ENCODE measurements around the gene SIGLEC1. TPM values are rescaled to one million over a fixed set of nuclear protein-coding genes. Genes with fewer than 3 reads are reported as not detected.

The SIGLEC1 gene
- total and polyA plus RNA-seq, 8 donors = 0.09 to 3.7 (median 1.7) TPM

DNA sequence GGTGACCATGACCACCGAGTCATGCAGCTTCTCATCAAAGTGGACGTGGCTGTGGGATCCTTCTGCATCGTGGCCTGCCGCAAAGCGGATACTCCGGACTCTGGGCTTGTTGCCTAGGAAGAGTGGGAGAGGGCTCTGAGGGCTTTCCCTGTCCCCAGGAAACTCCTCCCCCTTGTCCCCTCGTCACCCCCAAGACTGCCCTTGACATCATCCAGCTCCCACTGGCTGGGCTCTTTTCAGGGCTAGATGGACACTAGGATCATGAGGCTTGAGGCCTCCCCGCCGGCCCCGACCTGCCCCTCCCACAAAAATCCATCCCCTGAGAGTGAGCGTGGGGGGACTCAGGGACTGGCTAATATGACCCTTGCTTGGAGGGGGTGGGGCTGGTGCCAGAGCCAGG is 46.2 kb upstream of the SIGLEC1 start:
- no peak overlapping the region for H3K4me3 ChIP-seq
- no peaks in the 10 kb centered on the region for H3K36me3 ChIP-seq
- no peak overlapping the region for H3K27ac ChIP-seq
- WGBS, 2 donors = 87 to 94% methylated on average over 11 of the region's 11 CpGs
- intact Hi-C loops (cut with DNase I) = loop anchor here in 1 of 3 donors (10.0 kb wide), 1 partner anchor 326 kb away; no protein-coding TSS in a partner anchor
- DNase-seq = peak in 1 of 6 donors; percentile 49
- no peak for ATAC-seq
- TF ChIP-seq, protein P1, sequence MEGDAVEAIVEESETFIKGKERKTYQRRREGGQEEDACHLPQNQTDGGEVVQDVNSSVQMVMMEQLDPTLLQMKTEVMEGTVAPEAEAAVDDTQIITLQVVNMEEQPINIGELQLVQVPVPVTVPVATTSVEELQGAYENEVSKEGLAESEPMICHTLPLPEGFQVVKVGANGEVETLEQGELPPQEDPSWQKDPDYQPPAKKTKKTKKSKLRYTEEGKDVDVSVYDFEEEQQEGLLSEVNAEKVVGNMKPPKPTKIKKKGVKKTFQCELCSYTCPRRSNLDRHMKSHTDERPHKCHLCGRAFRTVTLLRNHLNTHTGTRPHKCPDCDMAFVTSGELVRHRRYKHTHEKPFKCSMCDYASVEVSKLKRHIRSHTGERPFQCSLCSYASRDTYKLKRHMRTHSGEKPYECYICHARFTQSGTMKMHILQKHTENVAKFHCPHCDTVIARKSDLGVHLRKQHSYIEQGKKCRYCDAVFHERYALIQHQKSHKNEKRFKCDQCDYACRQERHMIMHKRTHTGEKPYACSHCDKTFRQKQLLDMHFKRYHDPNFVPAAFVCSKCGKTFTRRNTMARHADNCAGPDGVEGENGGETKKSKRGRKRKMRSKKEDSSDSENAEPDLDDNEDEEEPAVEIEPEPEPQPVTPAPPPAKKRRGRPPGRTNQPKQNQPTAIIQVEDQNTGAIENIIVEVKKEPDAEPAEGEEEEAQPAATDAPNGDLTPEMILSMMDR (IDR thresholded peaks at IDR 0.05) = no peak
- H3K9me3 ChIP-seq = no peaks in the 10 kb centered on the region
- no peak for FAIRE-seq
- H3K27me3 ChIP-seq = no peaks in the 10 kb centered on the region
- no peaks in the 10 kb centered on the region for H3K4me1 ChIP-seq

DNA sequence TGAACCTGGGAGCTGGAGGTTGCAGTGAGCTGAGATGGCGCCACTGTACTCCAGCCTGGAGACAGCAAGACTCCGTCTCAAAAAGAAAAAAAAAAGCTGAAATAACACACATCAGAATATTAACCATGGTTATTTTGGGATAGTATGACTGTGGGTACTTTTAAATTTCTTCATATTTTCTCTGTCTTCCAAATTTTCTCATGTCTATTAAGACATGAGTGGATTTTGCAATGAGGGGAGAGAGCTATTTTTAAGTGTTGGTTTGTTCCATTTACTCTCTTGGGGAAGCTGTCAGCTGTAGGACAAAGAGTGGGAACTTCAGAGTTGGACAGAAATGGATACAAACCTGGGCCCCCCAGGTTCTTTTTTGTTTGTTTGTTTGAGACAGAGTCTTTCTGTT is 44.9 kb upstream of the SIGLEC1 start:
- 88 to 100% methylated on average over 2 of the region's 2 CpGs for WGBS, 2 donors
- H3K4me1 ChIP-seq = no peaks in the 10 kb centered on the region

DNA sequence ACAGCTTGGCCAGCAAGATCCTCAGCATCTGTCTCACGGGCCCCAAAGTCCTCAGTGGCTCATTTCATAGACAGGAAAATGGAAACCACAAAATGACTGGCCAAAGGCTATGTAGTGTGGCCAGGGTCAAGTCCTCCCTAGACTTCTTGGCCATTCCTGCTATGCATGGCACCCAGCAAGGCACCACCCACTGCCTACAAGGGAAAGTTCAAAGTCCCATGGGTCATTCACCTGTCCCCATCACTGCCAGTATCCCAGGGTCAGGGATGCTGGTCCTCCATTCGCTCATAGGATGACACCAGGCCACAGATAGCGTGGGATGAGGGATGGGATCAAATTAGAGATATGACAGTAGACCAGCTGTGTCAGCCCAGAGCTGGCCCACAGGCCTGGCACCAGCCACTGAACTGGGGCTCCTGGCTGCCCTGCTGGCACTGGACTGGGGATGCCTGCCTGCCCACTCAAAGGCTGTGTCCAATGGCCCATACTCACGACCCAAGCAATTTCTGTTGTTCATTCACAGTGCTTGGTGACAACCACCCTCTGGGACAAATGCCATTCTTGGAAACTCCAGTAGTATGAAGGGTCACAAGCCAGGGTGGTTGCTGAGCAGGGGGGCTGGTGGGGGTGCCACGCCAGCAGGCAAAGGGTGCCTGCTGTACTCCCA is 43.5 kb upstream of the SIGLEC1 start:
- peaks cover 0 to 5% (median 0%) of the 10 kb centered on the region in 3 donors for H3K4me1 ChIP-seq
- H3K36me3 ChIP-seq = no peaks in the 10 kb centered on the region
- 76 to 80% methylated on average over 5 of the region's 5 CpGs for WGBS, 2 donors
- TF ChIP-seq, protein P1 (IDR thresholded peaks at IDR 0.05) = no peak
- intact Hi-C loops (cut with DNase I) = loop anchor here in 1 of 3 donors (10.0 kb wide), 1 partner anchor 329 kb away; no protein-coding TSS in a partner anchor
- ATAC-seq = no peak
- peak in 1 of 6 donors; percentile 26 for DNase-seq
- no peaks in the 10 kb centered on the region for H3K9me3 ChIP-seq
- no peak for FAIRE-seq
- H3K27me3 ChIP-seq = no peaks in the 10 kb centered on the region
- H3K4me3 ChIP-seq = no peak overlapping the region
- no peak overlapping the region for H3K27ac ChIP-seq

More for the DNA sequence above, 44.9 kb upstream of the SIGLEC1 start:
- no peaks in the 10 kb centered on the region for H3K36me3 ChIP-seq
- FAIRE-seq (no peak), DNase-seq (no peak), ATAC-seq (no peak)
- intact Hi-C loops (cut with DNase I) = loop anchor here in 1 of 3 donors (10.0 kb wide), 1 partner anchor 328 kb away; no protein-coding TSS in a partner anchor
- no peaks in the 10 kb centered on the region for H3K27me3 ChIP-seq
- TF ChIP-seq, protein P1 (IDR thresholded peaks at IDR 0.05) = no peak
- H3K27ac ChIP-seq = no peak overlapping the region
- no peaks in the 10 kb centered on the region for H3K9me3 ChIP-seq
- no peak overlapping the region for H3K4me3 ChIP-seq

DNA sequence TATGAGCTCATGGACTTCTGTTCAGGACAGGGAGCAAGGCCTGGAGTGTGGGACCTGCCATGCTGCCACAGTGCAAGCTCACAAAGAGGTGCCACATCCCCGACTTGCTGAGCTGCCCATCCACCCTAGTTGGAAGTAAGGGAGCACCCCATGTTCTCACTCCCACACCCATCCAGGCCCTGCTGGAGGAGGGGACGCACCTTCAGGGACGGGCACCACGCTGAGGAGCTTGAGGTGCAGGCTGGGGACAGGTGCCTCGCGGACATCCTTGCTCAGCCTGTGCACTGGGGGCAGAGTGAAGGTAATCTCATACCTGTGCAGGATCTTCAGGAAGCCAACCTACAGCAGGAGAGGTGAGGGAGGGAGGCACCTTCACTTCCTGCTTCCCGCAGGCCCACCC is 42.9 kb upstream of the SIGLEC1 start:
- no peak for ATAC-seq
- H3K4me1 ChIP-seq = peaks cover 0 to 5% (median under 1%) of the 10 kb centered on the region in 3 donors
- intact Hi-C loops (cut with DNase I) = loop anchor here in 1 of 3 donors (10.0 kb wide), 1 partner anchor 330 kb away; no protein-coding TSS in a partner anchor
- 83 to 87% methylated on average over 5 to 7 of the region's 7 CpGs for WGBS, 2 donors
- H3K27ac ChIP-seq = no peak overlapping the region
- no peaks in the 10 kb centered on the region for H3K9me3 ChIP-seq
- no peaks in the 10 kb centered on the region for H3K36me3 ChIP-seq
- DNase-seq = no peak
- peaks cover 0 to 6% (median 0%) of the 10 kb centered on the region in 4 donors for H3K27me3 ChIP-seq
- TF ChIP-seq, protein P1 (IDR thresholded peaks at IDR 0.05) = no peak
- FAIRE-seq = no peak
- H3K4me3 ChIP-seq = no peak overlapping the region

DNA sequence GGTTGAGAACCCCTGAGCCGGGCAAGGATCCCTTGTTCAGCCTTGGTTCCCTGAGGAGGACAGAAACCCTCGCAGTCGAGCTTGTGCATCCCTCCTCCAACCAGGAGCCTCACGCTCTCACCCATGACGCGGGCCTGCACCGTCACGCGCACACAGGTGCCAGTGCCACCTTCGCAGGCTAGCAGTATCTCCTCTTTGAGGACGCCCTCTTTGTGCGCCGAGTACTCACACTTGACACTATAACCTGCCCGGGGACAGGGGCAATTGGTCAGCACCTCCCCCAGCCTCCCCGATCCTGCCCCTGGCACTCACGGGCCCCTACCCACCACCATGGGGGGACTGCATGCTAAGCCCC is 41.9 kb upstream of the SIGLEC1 start:
- 90 to 92% methylated on average over 16 of the region's 16 CpGs for WGBS, 2 donors
- H3K4me3 ChIP-seq = no peak overlapping the region
- DNase-seq (no peak), FAIRE-seq (no peak), ATAC-seq (no peak)
- H3K36me3 ChIP-seq = no peaks in the 10 kb centered on the region
- intact Hi-C loops (cut with DNase I) = loop anchor here in 1 of 3 donors (10.0 kb wide), 1 partner anchor 331 kb away; no protein-coding TSS in a partner anchor
- H3K9me3 ChIP-seq = no peaks in the 10 kb centered on the region
- peaks cover 0 to 6% (median 5%) of the 10 kb centered on the region in 3 donors for H3K4me1 ChIP-seq
- TF ChIP-seq, protein P1 (IDR thresholded peaks at IDR 0.05) = no peak
- H3K27me3 ChIP-seq = peaks cover 0 to 8% (median 0%) of the 10 kb centered on the region in 4 donors
- no peak overlapping the region for H3K27ac ChIP-seq
